Measurements from ENCODE around the gene CCDC90B. TPM values are rescaled to one million over a fixed set of nuclear protein-coding genes. Genes with fewer than 3 reads are reported as not detected.

CCDC90B gene
- total and polyA plus RNA-seq, 2 donors (not counting 3 experiments of a cell fraction or from before 2014, with no cell fraction given), result 24.3 to 45.8 TPM

- Histone ChIP-seq H3K9ac (replicated peaks; ENCODE audit: extremely low read depth, insufficient read depth, low read length) (no peak overlapping the region), H3K27me3 (ENCODE audit: control insufficient read depth in 2 of 2, insufficient read depth in 2 of 2, low read length in 2 of 2) (no peaks in the 10 kb centered on the region), H3K36me3 (ENCODE audit: control insufficient read depth in 2 of 2, extremely low read depth in 1 of 2, insufficient read depth in 2 of 2, low read length in 2 of 2) (peaks cover 0 to 4% of the 10 kb centered on the region in 2 experiments), H3K4me3 (replicated peaks in 1 of 3; ENCODE audit: insufficient read depth in 1 of 3, low read depth in 1 of 3, low read length in 3 of 3) (no peak overlapping the region), H3K4me1 (ENCODE audit: control insufficient read depth, extremely low read depth, insufficient read depth, low read length) (peaks cover 9% of the 10 kb centered on the region), H3K27ac (ENCODE audit: insufficient read depth, low read depth, low read length) (no peak overlapping the region), H4K20me1 (replicated peaks; ENCODE audit: control insufficient read depth, extremely low read depth, insufficient read depth, low read length) (no peaks in the 10 kb centered on the region), H2AFZ (ENCODE audit: low read depth, low read length) (no peak overlapping the region), H3K4me2 (ENCODE audit: insufficient read depth, low read length) (no peak overlapping the region), H3K9me1 (replicated peaks; ENCODE audit: control insufficient read depth, extremely low read depth, insufficient read depth, low read length) (no peaks in the 10 kb centered on the region), H3K9me3 (replicated peaks; ENCODE audit: control insufficient read depth, insufficient read depth, low read length) (no peaks in the 10 kb centered on the region), H3K79me2 (ENCODE audit: control insufficient read depth, insufficient read depth, low read length) (peaks cover 36% of the 10 kb centered on the region)
- ChIA-PET POLR2A (no interaction called here), CTCF (interaction anchor here (0.7 to 2.1 kb wide), 7 partner anchors 9 to 546 kb away, joined by 3 to 11 read pairs (median 3); partner anchors contain the start of gene DDIAS)
- DNase-seq (ENCODE audit: low read depth, low spot score), result no peak
- no TSS peak for BruUV-seq (replicated peaks)
- intact Hi-C loops (cut with micrococcal nuclease), result loop anchor here (10.0 kb wide), 1 partner anchor 377 kb away; the partner anchor contains the start of genes DDIAS and PRCP
- dilution Hi-C loops (cut with MboI; ENCODE audit: extremely low pct_ligation_motif_present, low sequenced_read_pairs), result no loop called here
- FAIRE-seq, result no peak
- TF ChIP-seq GATA2 (IDR thresholded peaks at IDR 0.05; ENCODE audit: insufficient read depth, insufficient read length, low read depth, low read length) (no peak), MYC (IDR thresholded peaks at IDR 0.05; ENCODE audit: low read depth, low read length) (no peak), CTCF (IDR thresholded peaks at IDR 0.05; ENCODE audit: extremely low read depth in 1 of 2, insufficient read depth in 1 of 2, low read depth in 1 of 2, low read length in 2 of 2) (no peak), EZH2 (IDR thresholded peaks at IDR 0.05; ENCODE audit: borderline replicate concordance, low read depth, low read length, severe bottlenecking) (no peak), FOS (IDR thresholded peaks at IDR 0.05; ENCODE audit: borderline replicate concordance, insufficient read depth, low read length) (no peak), JUN (IDR thresholded peaks at IDR 0.05; ENCODE audit: borderline replicate concordance, insufficient read depth, insufficient read length, low read depth) (no peak)
- TF ChIP-seq, protein P1, sequence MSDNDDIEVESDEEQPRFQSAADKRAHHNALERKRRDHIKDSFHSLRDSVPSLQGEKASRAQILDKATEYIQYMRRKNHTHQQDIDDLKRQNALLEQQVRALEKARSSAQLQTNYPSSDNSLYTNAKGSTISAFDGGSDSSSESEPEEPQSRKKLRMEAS (IDR thresholded peaks at IDR 0.05; ENCODE audit: insufficient read depth, insufficient read length), result no peak
Observed at GRCh38 chr11:83282084-83282716, 4.0 kb downstream of the CCDC90B start.
